Activated CD8-positive, alpha-beta T cell treated with anti-CD3 and anti-CD28 coated beads for 36 hours (primary cell): ENCODE measurements around the gene ARRB1. TPM values are rescaled to one million over a fixed set of nuclear protein-coding genes. Genes with fewer than 3 reads are reported as not detected.

ENCODE experiments used
- ATAC-seq: fragments of 200-7000 bp; cut with Tn5 transposase; one replicate; pipeline ENCODE4 v1.10.0; 2021; ENCODE audit warnings: mild to moderate bottlenecking, moderate library complexity
- CTCF ChIA-PET: fragments of 350-600 bp; sonication (Branson Sonifier 250); formaldehyde crosslinking; loops from one replicate; lab custom pipeline; 2021; ENCODE audit warnings: antibody characterized with exemption; lab: Charles Lee
- POLR2A ChIA-PET: fragments of 350-600 bp; sonication (Branson Sonifier 250); formaldehyde crosslinking; loops from one replicate; lab custom pipeline; 2021; ENCODE audit warnings: antibody characterized with exemption; lab: Charles Lee
- DNase-seq: peaks from one replicate; pipeline ENCODE4 v3.0.0-alpha.2; 2020
- H3K27ac Mint-ChIP-seq: one replicate; pipeline ENCODE4 v1.8.0; 2021; ENCODE audit warnings: mild to moderate bottlenecking, mixed read lengths
- H3K27me3 Mint-ChIP-seq: one replicate; pipeline ENCODE4 v1.8.0; 2021; ENCODE audit warnings: mixed read lengths
- H3K36me3 Mint-ChIP-seq: one replicate; pipeline ENCODE4 v1.8.0; 2021; ENCODE audit warnings: low read depth, mixed read lengths
- H3K4me1 Mint-ChIP-seq: one replicate; pipeline ENCODE4 v1.8.0; 2021; ENCODE audit warnings: low read depth, mixed read lengths
- H3K4me3 Mint-ChIP-seq: one replicate; pipeline ENCODE4 v1.8.0; 2021; ENCODE audit warnings: mild to moderate bottlenecking, moderate library complexity, mixed read lengths
- H3K9me3 Mint-ChIP-seq: one replicate; pipeline ENCODE4 v1.8.0; 2021; ENCODE audit warnings: mixed read lengths
- intact Hi-C: fragments of 100-400 bp; cut with micrococcal nuclease; formaldehyde crosslinking; loops from one replicate; pipeline ENCODE4 v1.10.0; 2022
- total RNA-seq, 2 experiments: library from RNA; stranded (reverse); gene quantifications; one replicate each; pipeline ENCODE4 v1.2.3, GENCODE V29; 2021
- TF ChIP-seq, protein P1 (sequence below): fragments of 200-600 bp; IDR thresholded peaks from one replicate; pipeline ENCODE4 v1.8.0; 2022; ENCODE audit warnings: antibody characterized with exemption, mild to moderate bottlenecking

The ARRB1 gene
- total RNA-seq, 2 experiments from 2014 or later, result 16.2 to 18.8 TPM

DNA sequence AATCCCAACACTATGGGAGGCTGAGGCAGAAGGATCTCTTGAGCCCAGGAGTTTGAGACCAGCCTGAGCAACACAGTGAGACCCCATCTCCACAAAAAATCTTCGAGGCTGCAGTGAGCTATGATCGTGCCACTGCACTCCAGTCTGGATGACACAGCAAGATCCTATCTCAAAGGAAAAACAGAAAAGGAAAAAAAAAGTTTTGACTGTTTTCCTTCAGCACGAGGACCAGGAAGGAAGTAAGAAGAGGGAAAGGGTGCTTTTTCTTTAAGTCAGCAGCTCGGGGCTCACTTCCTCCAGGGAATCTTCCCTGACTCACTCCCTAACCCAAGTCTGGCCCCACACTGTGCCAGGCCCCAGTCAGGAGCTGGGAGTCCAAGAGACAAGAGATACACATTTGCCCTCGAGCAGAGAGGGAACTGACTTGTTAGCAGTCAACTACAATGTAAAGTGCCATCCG, 14.2 kb downstream of the ARRB1 start:
- H3K4me3 Mint-ChIP-seq, result no peak overlapping the region
- ChIA-PET POLR2A (interaction anchor here (0.9 to 6.0 kb wide), 4 partner anchors 13 to 66 kb away, joined by 3 to 47 read pairs (median 10); partner anchors contain the start of gene ARRB1), CTCF (interaction anchor here (0.8 to 1.3 kb wide), 2 partner anchors 51 to 57 kb away, joined by 3 read pairs; no protein-coding TSS in a partner anchor)
- DNase-seq (no peak), ATAC-seq (no peak)
- TF ChIP-seq, protein P1, sequence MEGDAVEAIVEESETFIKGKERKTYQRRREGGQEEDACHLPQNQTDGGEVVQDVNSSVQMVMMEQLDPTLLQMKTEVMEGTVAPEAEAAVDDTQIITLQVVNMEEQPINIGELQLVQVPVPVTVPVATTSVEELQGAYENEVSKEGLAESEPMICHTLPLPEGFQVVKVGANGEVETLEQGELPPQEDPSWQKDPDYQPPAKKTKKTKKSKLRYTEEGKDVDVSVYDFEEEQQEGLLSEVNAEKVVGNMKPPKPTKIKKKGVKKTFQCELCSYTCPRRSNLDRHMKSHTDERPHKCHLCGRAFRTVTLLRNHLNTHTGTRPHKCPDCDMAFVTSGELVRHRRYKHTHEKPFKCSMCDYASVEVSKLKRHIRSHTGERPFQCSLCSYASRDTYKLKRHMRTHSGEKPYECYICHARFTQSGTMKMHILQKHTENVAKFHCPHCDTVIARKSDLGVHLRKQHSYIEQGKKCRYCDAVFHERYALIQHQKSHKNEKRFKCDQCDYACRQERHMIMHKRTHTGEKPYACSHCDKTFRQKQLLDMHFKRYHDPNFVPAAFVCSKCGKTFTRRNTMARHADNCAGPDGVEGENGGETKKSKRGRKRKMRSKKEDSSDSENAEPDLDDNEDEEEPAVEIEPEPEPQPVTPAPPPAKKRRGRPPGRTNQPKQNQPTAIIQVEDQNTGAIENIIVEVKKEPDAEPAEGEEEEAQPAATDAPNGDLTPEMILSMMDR, result no peak
- intact Hi-C loops, result no loop called here
- H3K36me3 Mint-ChIP-seq, result peaks cover 5% of the 10 kb centered on the region
- H3K4me1 Mint-ChIP-seq, result peaks cover 81% of the 10 kb centered on the region
- no peaks in the 10 kb centered on the region for H3K27me3 Mint-ChIP-seq
- no peaks in the 10 kb centered on the region for H3K9me3 Mint-ChIP-seq
- peak overlapping the region; percentile 5 for H3K27ac Mint-ChIP-seq

DNA sequence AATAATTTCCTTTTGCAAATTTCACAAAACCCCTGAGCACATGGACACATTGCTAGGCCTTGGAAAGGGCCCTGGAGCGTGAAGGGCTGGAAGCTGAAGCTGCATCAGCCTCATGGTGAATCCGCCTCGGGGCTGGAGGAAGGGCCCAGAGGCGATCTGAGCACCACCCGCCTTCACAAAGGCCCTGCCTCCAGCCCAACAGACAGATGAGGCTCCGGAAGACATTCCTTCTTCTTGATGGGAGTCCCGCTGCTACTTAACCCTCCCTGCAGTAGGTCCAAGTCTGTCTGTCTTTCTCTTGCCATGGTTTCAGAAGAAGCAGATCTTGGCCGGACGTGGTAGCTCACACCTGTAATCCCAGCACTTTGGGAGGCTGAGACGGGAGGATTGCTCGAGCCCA, 16.5 kb downstream of the ARRB1 start:
- ATAC-seq (no peak), DNase-seq (no peak)
- ChIA-PET POLR2A (interaction anchor here (1.4 to 4.7 kb wide), 2 partner anchors 16 to 65 kb away, joined by 6 to 17 read pairs; partner anchors contain the start of gene ARRB1), CTCF (interaction anchor here (1.0 to 2.0 kb wide), 4 partner anchors 15 to 55 kb away, joined by 4 to 8 read pairs (median 4); no protein-coding TSS in a partner anchor)
- no peaks in the 10 kb centered on the region for H3K27me3 Mint-ChIP-seq
- H3K4me1 Mint-ChIP-seq, result peaks cover 70% of the 10 kb centered on the region
- H3K27ac Mint-ChIP-seq, result no peak overlapping the region
- no peak overlapping the region for H3K4me3 Mint-ChIP-seq
- intact Hi-C loops, result no loop called here
- TF ChIP-seq, protein P1, result no peak
- H3K9me3 Mint-ChIP-seq, result no peaks in the 10 kb centered on the region
- H3K36me3 Mint-ChIP-seq, result peaks cover 5% of the 10 kb centered on the region

DNA sequence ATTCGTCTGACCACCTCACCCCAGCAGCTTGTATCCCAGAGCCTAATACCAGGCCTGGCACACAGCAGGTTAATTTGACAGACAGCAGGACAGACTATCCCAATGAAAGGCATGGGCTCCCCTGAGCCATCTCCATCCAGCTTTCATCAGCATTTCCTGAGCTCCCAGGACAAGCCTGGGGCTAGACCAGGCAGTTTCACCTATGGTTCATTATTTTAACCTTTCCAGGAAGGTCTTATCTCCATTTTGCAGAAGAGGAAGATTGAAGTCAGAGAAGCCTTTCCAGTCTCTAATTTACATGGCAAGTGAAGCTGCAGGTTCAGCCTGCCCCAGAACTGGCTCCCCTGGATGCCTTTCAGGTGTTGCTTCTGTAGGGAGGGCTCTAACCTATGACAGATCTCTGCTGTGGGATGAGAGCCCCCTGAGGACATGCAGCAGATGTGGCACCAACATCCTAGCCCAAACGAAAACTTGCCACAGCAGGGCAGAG, 17.0 kb downstream of the ARRB1 start:
- Mint-ChIP-seq H3K4me1 (peaks cover 70% of the 10 kb centered on the region), H3K36me3 (peaks cover 5% of the 10 kb centered on the region), H3K4me3 (no peak overlapping the region), H3K27ac (no peak overlapping the region), H3K27me3 (no peaks in the 10 kb centered on the region), H3K9me3 (no peaks in the 10 kb centered on the region)
- ChIA-PET CTCF (interaction anchor here (1.0 to 2.7 kb wide), 5 partner anchors 16 to 55 kb away, joined by 3 to 11 read pairs (median 5); partner anchors contain the start of gene ARRB1), POLR2A (interaction anchor here (0.9 to 1.4 kb wide), 2 partner anchors 15 to 17 kb away, joined by 3 to 6 read pairs; partner anchors contain the start of gene ARRB1)
- DNase-seq, result no peak
- no peak for ATAC-seq
- intact Hi-C loops, result no loop called here
- TF ChIP-seq, protein P1, result no peak

DNA sequence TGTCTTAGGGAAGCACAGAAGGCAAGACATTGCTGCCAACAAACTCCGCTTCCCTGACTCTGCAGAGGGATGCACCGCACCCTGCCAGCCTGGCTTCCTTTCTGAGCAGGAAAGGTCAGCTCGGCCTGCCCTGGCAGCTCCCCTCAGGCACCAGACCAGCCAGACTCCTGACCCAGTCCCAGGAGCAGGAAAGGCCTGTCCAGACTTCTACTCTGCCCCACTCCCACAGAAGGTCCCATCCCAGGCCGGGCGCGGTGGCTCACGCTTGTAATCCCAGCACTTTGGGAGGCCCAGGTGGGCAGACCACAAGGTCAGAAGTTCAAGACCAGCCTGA, 17.7 kb downstream of the ARRB1 start:
- Mint-ChIP-seq H3K9me3 (no peaks in the 10 kb centered on the region), H3K36me3 (peaks cover 5% of the 10 kb centered on the region), H3K27ac (no peak overlapping the region), H3K4me3 (no peak overlapping the region), H3K27me3 (no peaks in the 10 kb centered on the region), H3K4me1 (peaks cover 68% of the 10 kb centered on the region)
- intact Hi-C loops, result no loop called here
- DNase-seq, result no peak
- ATAC-seq, result no peak
- CTCF ChIA-PET, result interaction anchor here (1.3 to 2.7 kb wide), 3 partner anchors 17 to 55 kb away, joined by 3 to 11 read pairs (median 8); partner anchors contain the start of gene ARRB1
- POLR2A ChIA-PET, result interaction anchor here (0.9 kb wide), 1 partner anchor 16 kb away, joined by 3 read pairs; no protein-coding TSS in a partner anchor
- TF ChIP-seq, protein P1, result no peak
